OCI-LY7 (cell line): ENCODE results near the gene SUSD3. TPM values are rescaled to one million over a fixed set of nuclear protein-coding genes. Genes with fewer than 3 reads are reported as not detected.

ENCODE experiments used
- BruUV-seq: library from RNA; stranded (reverse); fragments of 400-500 nt; replicated peaks from 2 replicates; lab custom pipeline; 2021; lab: Mats Ljungman, UMichigan
- CTCF ChIA-PET: fragments of 300-600 bp; sonication (Branson Sonifier 250); formaldehyde crosslinking; loops from one replicate; lab custom pipeline; 2022; ENCODE audit warnings: antibody characterized with exemption; ENCODE audit not compliant: unreplicated experiment; lab: Charles Lee
- POLR2A ChIA-PET: fragments of 300-600 bp; sonication (Branson Sonifier 250); formaldehyde crosslinking; loops from one replicate; lab custom pipeline; 2022; ENCODE audit warnings: antibody characterized with exemption; lab: Charles Lee
- DNase-seq: peaks from one replicate; pipeline ENCODE4 v3.0.0-alpha.2; 2015; ENCODE audit warnings: low spot score
- H2AFZ ChIP-seq: fragments of 200-600 bp; sonication (generic), shearing (Covaris generic); 2 replicates; pipeline ENCODE4 v1.6.1; 2014; ENCODE audit warnings: mild to moderate bottlenecking, antibody characterized with exemption, low read length, moderate library complexity
- H3K27ac ChIP-seq: fragments of 200-600 bp; sonication (generic); 2 replicates; pipeline ENCODE4 v1.5.1; 2014; ENCODE audit warnings: mixed run types, low read depth, mild to moderate bottlenecking, moderate library complexity, low read length, inconsistent platforms; ENCODE audit not compliant: poor library complexity, severe bottlenecking
- H3K36me3 ChIP-seq: fragments of 200-600 bp; sonication (generic); 2 replicates; pipeline ENCODE4 v1.6.1; 2014; ENCODE audit warnings: mild to moderate bottlenecking, antibody characterized with exemption, low read length, moderate library complexity, mixed read lengths; ENCODE audit not compliant: insufficient read depth
- H3K4me1 ChIP-seq: fragments of 200-600 bp; sonication (generic); 2 replicates; pipeline ENCODE4 v1.5.1; 2014; ENCODE audit warnings: mild to moderate bottlenecking, low read length; ENCODE audit not compliant: insufficient read depth, poor library complexity, severe bottlenecking
- H3K4me2 ChIP-seq: fragments of 200-600 bp; sonication (generic); 2 replicates; pipeline ENCODE4 v1.6.1; 2014; ENCODE audit warnings: mild to moderate bottlenecking, low read length
- H3K4me3 ChIP-seq: fragments of 200-600 bp; sonication (generic); 2 replicates; pipeline ENCODE4 v1.5.1; 2014; ENCODE audit warnings: mild to moderate bottlenecking, low read depth, low read length; ENCODE audit not compliant: poor library complexity, severe bottlenecking
- H3K79me2 ChIP-seq: fragments of 200-600 bp; sonication (generic); 2 replicates; pipeline ENCODE4 v1.6.1; 2016; ENCODE audit warnings: low read depth, mild to moderate bottlenecking, low read length, moderate library complexity, mixed read lengths; ENCODE audit not compliant: insufficient read depth
- H3K9me2 ChIP-seq: fragments of 200-600 bp; sonication (generic); 2 replicates; pipeline ENCODE4 v1.6.1; 2016; ENCODE audit warnings: mild to moderate bottlenecking, low read length, mixed read lengths; ENCODE audit not compliant: insufficient read depth
- H3K9me3 ChIP-seq: fragments of 200-600 bp; sonication (generic); 2 replicates; pipeline ENCODE4 v1.6.1; 2014; ENCODE audit warnings: mild to moderate bottlenecking, mixed run types, low read length, mixed read lengths
- H4K20me1 ChIP-seq: fragments of 200-600 bp; sonication (generic); 2 replicates; pipeline ENCODE4 v1.6.1; 2014; ENCODE audit warnings: mild to moderate bottlenecking, antibody characterized with exemption, low read length, moderate library complexity, mixed read lengths; ENCODE audit not compliant: insufficient read depth
- CTCF ChIP-seq: fragments of 200-600 bp; sonication (generic); conservative IDR thresholded peaks from 2 replicates; pipeline ENCODE4 v1.5.1; 2014; ENCODE audit warnings: mild to moderate bottlenecking, antibody characterized with exemption, low read length, moderate library complexity, mixed read lengths
- EZH2phosphoT487 ChIP-seq: fragments of 200-600 bp; sonication (generic); IDR thresholded peaks from 2 replicates; pipeline ENCODE4 v1.6.1; 2018; ENCODE audit warnings: low read depth, borderline replicate concordance, mild to moderate bottlenecking, mixed run types, antibody characterized with exemption, low read length, moderate library complexity, mixed read lengths
- intact Hi-C: fragments of 100-400 bp; cut with micrococcal nuclease; formaldehyde crosslinking; loops from one replicate; pipeline ENCODE4 v1.10.0; 2022; ENCODE audit not compliant: unreplicated experiment
- total RNA-seq, 2 experiments: library from RNA; depleted of rRNA in 1 of 2; stranded (reverse); fragments of >200 nt in 1 of 2; shearing (Covaris generic) in 1 of 2; gene quantifications; 2 replicates each; pipeline ENCODE4 v1.2.3, GENCODE V29; 2014 to 2022

The SUSD3 gene
- total RNA-seq, 2 experiments from 2014 or later = 94.1 to 201 TPM

DNA sequence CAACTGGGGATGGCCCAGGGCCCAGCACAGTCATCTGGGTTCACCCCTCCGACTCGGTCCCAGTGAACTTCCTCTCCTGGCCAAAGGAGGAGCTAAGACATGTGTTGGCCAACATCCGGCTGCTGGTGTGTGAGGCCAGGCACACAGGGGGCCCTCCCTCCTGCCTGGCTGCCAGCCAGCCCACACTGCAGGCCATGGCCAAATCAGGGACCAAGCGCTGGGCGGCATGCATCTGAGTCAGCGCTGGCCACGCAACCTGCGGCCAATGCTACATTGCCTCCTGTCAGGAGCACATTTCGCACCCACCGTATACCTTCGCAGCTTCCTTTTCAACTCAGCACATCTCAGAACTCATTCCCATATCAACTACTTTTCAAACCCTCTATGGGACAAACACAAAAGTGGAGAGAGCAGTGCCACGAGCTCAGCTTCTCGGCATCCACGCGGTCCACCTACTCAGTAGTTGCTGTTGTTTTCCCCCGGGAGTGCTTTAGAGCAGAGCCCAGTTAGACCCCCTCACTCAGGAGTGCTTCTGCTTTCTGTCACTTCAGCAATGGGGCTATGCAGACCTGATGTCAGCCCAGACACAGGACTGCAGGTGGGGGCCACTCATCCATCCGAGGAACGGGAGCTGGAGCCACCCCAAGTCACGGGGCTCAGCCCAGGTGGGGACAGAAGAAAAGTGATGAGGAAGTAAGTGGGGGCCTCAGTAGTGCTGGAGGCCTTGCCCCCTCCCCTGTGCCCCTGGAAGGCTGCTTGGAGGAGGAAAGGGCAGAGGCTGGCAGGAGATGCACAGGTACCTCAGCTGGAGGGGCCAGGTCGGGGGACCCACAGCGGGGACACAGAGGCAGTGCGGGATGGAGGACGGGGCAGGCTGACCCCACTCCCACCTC, 61.7 kb downstream of the SUSD3 start:
- no peaks in the 10 kb centered on the region for H4K20me1 ChIP-seq
- BruUV-seq = no TSS peak
- H3K27ac ChIP-seq = peak overlapping the region; percentile 14
- no peak overlapping the region for H2AFZ ChIP-seq
- ChIA-PET POLR2A (no interaction called here), CTCF (no interaction called here)
- no peaks in the 10 kb centered on the region for H3K9me2 ChIP-seq
- TF ChIP-seq CTCF (peak; percentile 48), EZH2phosphoT487 (no peak)
- peaks cover 12% of the 10 kb centered on the region for H3K4me1 ChIP-seq
- H3K36me3 ChIP-seq = no peaks in the 10 kb centered on the region
- H3K9me3 ChIP-seq = no peaks in the 10 kb centered on the region
- peak overlapping the region; percentile 28; the same call in 1 of the 2 replicates for H3K4me2 ChIP-seq
- DNase-seq = peak; percentile 69
- no peaks in the 10 kb centered on the region for H3K79me2 ChIP-seq
- intact Hi-C loops = no loop called here
- no peak overlapping the region for H3K4me3 ChIP-seq

GRCh38 chr9:93120846-93121315, 62.4 kb downstream of the SUSD3 start:
- no peak overlapping the region for H3K4me3 ChIP-seq
- peaks cover 12% of the 10 kb centered on the region for H3K4me1 ChIP-seq
- H2AFZ ChIP-seq = no peak overlapping the region
- intact Hi-C loops = no loop called here
- no peak overlapping the region for H3K4me2 ChIP-seq
- no peak for DNase-seq
- H3K9me2 ChIP-seq = no peaks in the 10 kb centered on the region
- TF ChIP-seq EZH2phosphoT487 (no peak), CTCF (no peak)
- H3K27ac ChIP-seq = peak overlapping the region; percentile 14
- ChIA-PET CTCF (no interaction called here), POLR2A (no interaction called here)
- no peaks in the 10 kb centered on the region for H3K79me2 ChIP-seq
- H3K9me3 ChIP-seq = no peaks in the 10 kb centered on the region
- H3K36me3 ChIP-seq = no peaks in the 10 kb centered on the region
- no peaks in the 10 kb centered on the region for H4K20me1 ChIP-seq
- BruUV-seq = no TSS peak
